NCI-H2107 treated with DMSO at 0.1 percent for 48 hours (cell line): ENCODE data around the gene RUSF1.
"Not testable (repeated sequence)": the region's sequence is repeated elsewhere in the genome, so short reads cannot be mapped to it uniquely, and the experiment has no call there.

Source experiments
- DNase-seq: peaks from one replicate; lab custom pipeline; 2025; ENCODE audit not compliant: unreplicated experiment; lab: John Stamatoyannopoulos, UW

The RUSF1 gene

DNA sequence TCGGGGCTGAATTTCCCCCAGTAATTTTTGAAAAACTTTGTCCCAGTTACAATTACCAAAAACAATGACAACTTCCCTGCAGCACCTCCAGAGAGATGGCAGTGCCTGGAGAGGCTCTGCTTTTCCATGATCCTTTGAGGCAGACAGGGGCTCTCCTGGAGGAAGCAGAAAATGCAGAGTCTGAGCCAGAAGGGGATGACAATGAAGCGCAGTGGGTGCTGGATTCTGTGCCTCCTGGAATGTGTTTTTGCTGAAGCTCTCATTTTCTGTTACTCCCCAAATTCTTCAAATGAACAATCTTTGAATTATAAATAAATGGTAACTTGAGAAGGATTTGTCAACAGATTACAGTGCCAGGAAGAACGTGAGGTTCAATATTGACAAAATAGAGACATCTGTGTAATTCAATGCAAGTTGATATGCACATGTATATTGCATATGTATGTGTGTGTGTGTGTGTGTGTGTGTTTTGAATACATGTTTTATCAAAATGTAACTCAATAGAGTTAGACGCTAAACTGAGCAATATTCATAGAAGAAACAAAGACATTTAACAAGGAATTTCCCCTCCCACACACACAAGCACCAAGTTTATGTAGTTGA is 9.7 kb upstream of the RUSF1 start:
- DNase-seq: no peak

GRCh38 chr16:31513884-31514283 is 5.7 kb upstream of the RUSF1 start:
- no peak for DNase-seq

DNA sequence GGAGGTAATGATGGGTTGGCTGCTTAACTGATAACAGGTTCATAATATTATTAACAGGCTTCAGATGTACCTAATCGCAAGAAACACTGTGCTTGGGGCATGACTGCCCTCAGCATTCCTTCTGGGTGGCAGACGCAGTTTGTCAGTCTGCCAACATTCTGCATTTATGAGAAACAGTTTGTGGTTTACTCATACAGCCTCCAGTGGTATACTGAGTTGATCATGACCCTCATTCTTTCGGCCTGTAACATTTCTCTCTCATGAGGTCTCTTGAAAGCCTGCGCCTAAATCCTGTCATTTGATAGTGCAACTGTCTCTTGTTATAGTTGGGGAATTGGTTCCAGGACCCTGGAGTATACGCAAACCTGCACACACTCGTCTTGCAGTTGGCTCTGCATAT is 4.9 kb upstream of the RUSF1 start:
- DNase-seq: no peak

- DNase-seq: no peak
These were observed 560 bp upstream of the RUSF1 start for GRCh38 chr16:31508706-31509195.

- DNase-seq: no peak
These were observed 618 bp downstream of the RUSF1 start for GRCh38 chr16:31507617-31507928.

DNA sequence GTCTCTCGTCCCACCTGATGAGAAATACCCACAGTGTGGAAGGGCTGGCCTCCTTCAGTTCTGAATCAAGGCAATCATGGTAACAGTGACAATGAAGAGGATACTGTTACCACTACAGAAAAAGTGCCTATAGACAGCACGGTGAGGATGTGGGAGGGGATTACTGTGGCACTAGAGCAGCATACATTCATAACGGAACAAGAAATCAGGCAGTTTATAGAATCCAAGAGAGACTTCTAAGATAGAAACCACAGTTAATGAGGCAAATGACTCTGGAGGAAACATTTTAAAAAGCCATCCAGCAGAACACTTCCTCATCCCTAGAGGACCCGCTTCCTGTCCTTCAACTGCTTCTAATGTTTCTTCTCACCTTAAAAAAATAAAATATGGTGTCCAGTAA is 2.7 kb downstream of the RUSF1 start:
- no peak for DNase-seq

GRCh38 chr16:31504159-31504558 is 4.0 kb downstream of the RUSF1 start:
- no peak for DNase-seq

- not testable (repeated sequence) for DNase-seq
These were observed 4.6 kb downstream of the RUSF1 start for GRCh38 chr16:31503555-31503954.

GRCh38 chr16:31502981-31503380 is 5.2 kb downstream of the RUSF1 start:
- DNase-seq: no peak

GRCh38 chr16:31501966-31502348 is 6.2 kb downstream of the RUSF1 start:
- no peak for DNase-seq

DNA sequence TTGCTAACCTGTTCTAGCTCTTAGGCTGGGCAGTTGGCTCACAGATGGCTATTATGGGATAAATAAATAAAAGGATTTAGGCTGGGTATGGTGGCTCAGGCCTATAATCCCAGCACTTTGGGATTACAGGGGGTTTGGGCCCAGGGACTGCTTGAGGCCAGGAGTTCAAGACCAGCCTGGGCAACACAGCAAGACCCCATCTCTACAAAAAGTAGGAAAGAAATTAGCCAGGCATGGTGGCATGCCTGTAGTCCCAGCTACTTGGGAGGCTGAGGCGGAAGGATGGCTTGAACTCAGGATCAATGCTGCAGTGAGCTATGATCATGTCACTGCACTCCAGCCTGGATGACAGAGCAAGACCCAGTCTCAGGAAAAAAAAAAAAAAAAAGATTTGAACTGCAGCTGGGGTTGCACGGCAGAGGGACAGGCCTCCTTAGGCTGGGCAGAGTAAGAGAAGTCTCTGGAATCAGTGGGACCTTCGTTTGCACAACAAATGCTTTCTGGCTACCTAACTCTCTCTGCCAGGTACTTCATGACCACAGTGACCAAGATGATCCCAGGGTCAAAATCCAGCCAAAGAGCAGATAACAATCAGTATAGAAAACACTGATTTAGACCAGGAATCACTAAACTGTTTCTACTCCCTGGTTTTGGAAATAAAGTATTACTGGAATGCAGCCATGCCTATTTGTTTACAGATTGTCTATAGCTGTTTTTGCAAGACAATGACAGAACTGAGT is 6.8 kb downstream of the RUSF1 start:
- no peak for DNase-seq

DNA sequence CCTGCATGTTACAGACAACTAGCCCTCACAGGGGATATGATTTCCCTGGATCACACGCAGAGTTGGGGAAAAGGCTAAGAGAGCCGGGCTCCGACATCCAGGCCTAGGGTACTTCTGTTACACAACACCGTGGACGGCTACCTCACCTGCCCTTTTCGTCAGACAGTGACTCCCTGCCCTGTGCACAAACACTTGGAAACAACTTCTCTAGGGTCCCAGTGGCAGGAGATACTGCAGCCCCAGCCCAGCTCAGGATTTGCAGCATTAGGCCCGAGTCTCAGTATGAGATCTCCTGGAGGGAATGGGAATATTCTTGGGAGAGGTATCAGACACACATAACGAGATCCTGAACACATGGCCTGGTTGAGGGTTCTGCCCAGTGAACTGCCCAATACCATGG is 8.3 kb downstream of the RUSF1 start:
- no peak for DNase-seq

DNA sequence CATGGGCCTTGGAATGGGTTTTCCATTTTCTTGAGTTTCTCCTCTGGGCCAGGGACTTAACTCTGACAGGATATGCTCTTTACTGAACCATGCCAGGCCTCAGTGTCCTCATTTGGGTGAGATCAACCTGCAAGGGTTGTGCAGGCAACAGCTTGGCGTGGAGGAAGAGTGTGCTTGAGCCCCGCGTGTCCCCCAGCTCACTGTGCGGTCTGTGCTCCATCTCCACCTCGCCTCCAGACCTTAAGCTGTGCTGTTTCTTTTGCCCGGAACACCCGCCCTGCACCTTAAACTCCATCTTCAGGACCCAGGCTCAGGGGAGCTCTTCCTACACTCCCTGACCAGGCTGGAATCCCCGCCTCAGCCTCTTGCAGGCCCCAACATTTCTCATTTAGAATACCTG is 9.7 kb downstream of the RUSF1 start:
- no peak for DNase-seq

- no peak for DNase-seq
These were observed 11.5 kb downstream of the RUSF1 start for GRCh38 chr16:31496670-31497069.

GRCh38 chr16:31493506-31494125 is 14.6 kb downstream of the RUSF1 start:
- no peak for DNase-seq

DNA sequence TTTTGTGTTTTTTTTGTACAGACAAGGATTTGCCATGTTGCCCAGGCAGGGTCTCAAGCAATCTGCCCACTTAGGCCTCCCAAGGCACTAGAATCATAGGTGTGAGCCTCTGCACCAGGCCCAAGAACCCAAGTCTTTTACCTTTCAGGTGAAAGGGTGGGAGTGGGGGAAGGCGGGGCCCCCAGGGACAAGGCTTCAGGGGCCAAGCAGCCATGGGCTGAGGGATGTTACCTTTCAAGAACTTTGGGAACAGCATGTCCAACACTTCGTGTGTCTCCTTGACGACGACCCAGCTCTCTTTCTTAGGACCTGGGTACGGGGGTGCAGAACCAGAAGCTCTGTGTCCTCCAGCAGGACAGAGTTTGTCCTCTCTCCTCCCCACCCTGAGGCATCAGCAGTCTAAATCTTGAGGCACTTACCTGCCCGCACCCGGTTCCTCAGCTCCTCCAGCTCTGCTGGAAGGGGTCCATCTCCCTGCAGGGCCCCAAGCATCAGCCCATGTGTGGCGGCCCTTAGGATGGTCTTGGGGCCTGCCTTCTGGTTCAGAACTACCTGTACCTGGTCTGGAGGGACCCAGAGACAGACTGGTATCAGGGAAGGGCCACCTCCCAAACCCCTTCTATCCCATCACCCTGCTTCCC is 16.3 kb downstream of the RUSF1 start:
- DNase-seq: no peak

DNA sequence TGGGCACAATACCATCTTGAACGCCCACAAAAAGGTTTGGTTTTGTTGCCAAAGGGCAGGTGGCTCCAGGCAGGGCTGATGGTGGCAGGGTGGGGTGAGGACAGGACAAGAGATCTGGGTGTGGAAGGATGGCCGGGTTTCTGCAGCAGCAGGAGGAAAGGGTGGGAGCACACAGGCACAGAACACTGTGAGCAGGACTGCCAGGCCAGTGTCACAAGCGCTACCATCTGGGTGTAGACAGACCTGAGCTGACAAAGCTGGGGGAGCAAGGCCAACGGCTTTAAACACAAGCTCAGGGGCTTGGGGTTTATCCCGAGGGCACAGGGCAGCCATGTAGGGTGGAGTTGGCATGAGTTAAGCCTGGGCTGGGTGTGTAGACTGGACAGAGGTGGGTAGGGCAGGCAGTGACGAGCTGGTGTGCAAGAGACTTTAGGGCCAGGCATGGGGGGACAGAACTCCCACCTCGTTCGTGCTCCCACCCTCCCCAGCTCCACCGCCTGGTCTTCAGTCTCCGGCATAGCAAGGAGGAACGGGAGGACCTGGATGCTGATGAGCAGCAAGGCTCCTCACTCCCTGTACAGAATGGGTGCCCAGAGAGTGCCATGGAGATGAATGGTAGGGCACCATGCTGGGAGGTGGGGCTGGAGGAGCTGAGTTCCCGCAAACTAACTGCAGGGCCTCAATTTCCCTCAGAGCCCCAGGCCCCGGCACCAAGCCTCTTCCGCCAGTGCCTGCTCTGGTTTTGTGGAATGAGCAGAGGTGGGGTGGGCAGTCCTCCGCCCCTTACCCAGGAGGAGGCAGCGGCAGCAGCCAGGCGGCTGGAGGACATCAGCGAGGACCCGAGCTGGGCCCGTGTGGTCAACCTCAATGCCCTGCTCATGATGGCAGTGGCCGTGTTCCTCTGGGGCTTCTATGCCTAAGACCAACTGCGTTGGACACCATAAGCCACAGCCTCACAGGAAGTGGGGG is 18.3 kb downstream of the RUSF1 start:
- DNase-seq: no peak

DNA sequence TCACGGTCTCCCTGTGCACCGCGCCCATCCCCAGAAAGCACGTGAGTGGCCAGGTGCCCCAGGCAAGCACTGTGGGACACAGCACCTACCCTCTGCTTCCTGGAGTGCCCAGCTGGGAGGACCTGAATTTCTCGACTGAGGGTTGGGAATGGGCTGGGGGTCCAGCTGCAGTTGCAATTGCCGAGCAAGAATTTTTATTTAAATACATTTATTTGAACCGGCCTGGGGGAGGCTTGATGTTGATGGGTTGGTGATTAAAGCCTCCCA is 19.0 kb downstream of the RUSF1 start:
- no peak for DNase-seq

- DNase-seq: no peak
These were observed 19.5 kb downstream of the RUSF1 start for GRCh38 chr16:31488468-31489297.

- no peak for DNase-seq
These were observed 20.3 kb downstream of the RUSF1 start for GRCh38 chr16:31487720-31488467.
